Measurements from ENCODE around the gene LAPTM4A. TPM values are rescaled to one million over a fixed set of nuclear protein-coding genes. Genes with fewer than 3 reads are reported as not detected.
A peak's percentile ranks its signal among the peaks of the same experiment; 100 is the strongest.

The LAPTM4A gene
- polyA plus RNA-seq (2013) = 756 and 800 TPM in 2 replicates

GRCh38 chr2:20051532-20052228 lies at the start of gene LAPTM4A:
LAPTM4A (minus strand) TSS chr2:20051628; CDS start chr2:20051520, 108 bp downstream.
- peak within 1 kb of the TSS; percentile 95 for H3K4me3 ChIP-seq (ENCODE audit: low read depth, low read length)
- no CpG with 5 or more reads among the region's 45 CpGs for WGBS (ENCODE audit: extremely low coverage, insufficient coverage, insufficient read length)

DNA sequence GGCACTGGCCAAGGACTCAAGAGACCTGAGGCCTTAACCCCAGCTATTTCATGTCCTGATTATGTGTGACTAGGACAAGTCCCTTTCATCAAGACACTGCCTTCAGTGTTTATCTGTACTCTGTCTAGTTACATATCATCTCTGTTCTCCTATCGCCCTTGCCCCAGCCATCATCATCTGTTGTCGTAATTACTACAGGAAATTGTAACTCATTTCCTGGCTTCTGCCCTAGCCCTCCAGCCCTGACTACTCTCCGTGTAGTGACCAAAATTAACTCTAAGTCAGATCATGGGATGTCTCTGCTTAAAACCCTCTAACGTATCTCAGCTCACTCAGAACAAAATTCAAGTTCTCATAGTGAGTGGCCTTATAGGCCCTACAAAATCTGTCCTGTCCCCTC lies 49.3 kb upstream of the LAPTM4A start:
- no peak overlapping the region for H3K4me2 ChIP-seq (ENCODE audit: low read length)
- no peak for DNase-seq
- H3K79me1 ChIP-seq (ENCODE audit: low read length) = peaks cover 4% of the 10 kb centered on the region
- no peak overlapping the region for H3K9ac ChIP-seq (ENCODE audit: low read length)
- no CpG with 5 or more reads among the region's 4 CpGs for WGBS (ENCODE audit: extremely low coverage, insufficient coverage, insufficient read length)
- no peak overlapping the region for H4K12ac ChIP-seq (ENCODE audit: low read depth, low read length)
- H3K14ac ChIP-seq (ENCODE audit: low read length) = no peak overlapping the region
- peaks cover 1% of the 10 kb centered on the region for H3K9me3 ChIP-seq (ENCODE audit: insufficient read depth, low read depth, low read length)
- H2AK5ac ChIP-seq (ENCODE audit: low read length) = no peak overlapping the region
- peaks cover 0 to 1% of the 10 kb centered on the region in 2 experiments for H3K36me3 ChIP-seq (ENCODE audit: control insufficient read depth in 1 of 2, insufficient read depth in 2 of 2, low read length in 2 of 2)
- no peak overlapping the region for H3K4me3 ChIP-seq (ENCODE audit: low read depth, low read length)
- H4K8ac ChIP-seq (ENCODE audit: low read depth, low read length) = no peak overlapping the region
- no peak overlapping the region for H2BK5ac ChIP-seq (ENCODE audit: low read depth, low read length, poor library complexity)
- H2BK12ac ChIP-seq (ENCODE audit: low read length) = no peak overlapping the region
- no peak overlapping the region for H3K18ac ChIP-seq (ENCODE audit: low read length)
- H3K27ac ChIP-seq (ENCODE audit: low read depth, low read length) = no peak overlapping the region
- H3K4me1 ChIP-seq (ENCODE audit: control insufficient read depth in 1 of 2, insufficient read depth in 2 of 2, low read length in 2 of 2) = peaks cover 3 to 9% of the 10 kb centered on the region in 2 experiments
- H2BK120ac ChIP-seq (ENCODE audit: insufficient read depth, low read length, poor library complexity) = no peak overlapping the region
- H3K27me3 ChIP-seq (ENCODE audit: insufficient read depth, low read length) = no peaks in the 10 kb centered on the region
- H3K4ac ChIP-seq (ENCODE audit: low read depth, low read length) = no peak overlapping the region
- no peak overlapping the region for H2AFZ ChIP-seq (ENCODE audit: insufficient read depth, low read length, poor library complexity)
- H3K23ac ChIP-seq (ENCODE audit: low read length) = no peak overlapping the region
- H3K79me2 ChIP-seq (ENCODE audit: control insufficient read depth, insufficient read depth, low read length, poor library complexity) = no peaks in the 10 kb centered on the region
- H4K91ac ChIP-seq (ENCODE audit: low read depth, low read length) = no peak overlapping the region

More at GRCh38 chr2:20051532-20052228, at the start of gene LAPTM4A:
- H3K9ac ChIP-seq (ENCODE audit: low read length) = peak within 1 kb of the TSS; percentile 86
- peak within 1 kb of the TSS; percentile 68 for H2BK12ac ChIP-seq (ENCODE audit: low read length)
- H3K18ac ChIP-seq (ENCODE audit: low read length) = peak within 1 kb of the TSS; percentile 95
- peak within 1 kb of the TSS; percentile 92 for H4K8ac ChIP-seq (ENCODE audit: low read depth, low read length)
- no peaks in the 10 kb centered on the region for H3K27me3 ChIP-seq (ENCODE audit: insufficient read depth, low read length)
- no peak within 1 kb of the TSS for H3K23ac ChIP-seq (ENCODE audit: low read length)
- peak within 1 kb of the TSS; percentile 86 for H2AK5ac ChIP-seq (ENCODE audit: low read length)
- H3K36me3 ChIP-seq (ENCODE audit: control insufficient read depth in 1 of 2, insufficient read depth in 2 of 2, low read length in 2 of 2) = no peaks in the 10 kb centered on the region
- H3K9me3 ChIP-seq (ENCODE audit: insufficient read depth, low read depth, low read length) = no peaks in the 10 kb centered on the region
- peaks cover 5% of the 10 kb centered on the region in 2 experiments for H3K4me1 ChIP-seq (ENCODE audit: control insufficient read depth in 1 of 2, insufficient read depth in 2 of 2, low read length in 2 of 2)
- peak within 1 kb of the TSS; percentile 92 for H2BK120ac ChIP-seq (ENCODE audit: insufficient read depth, low read length, poor library complexity)
- H4K91ac ChIP-seq (ENCODE audit: low read depth, low read length) = peak within 1 kb of the TSS; percentile 94
- peak within 1 kb of the TSS; percentile 100 for H3K4ac ChIP-seq (ENCODE audit: low read depth, low read length)
- peak within 1 kb of the TSS; percentile 84 for H2AFZ ChIP-seq (ENCODE audit: insufficient read depth, low read length, poor library complexity)
- peaks cover 23% of the 10 kb centered on the region for H3K79me2 ChIP-seq (ENCODE audit: control insufficient read depth, insufficient read depth, low read length, poor library complexity)
- DNase-seq = peak; percentile 99 to 100
- peaks cover 18% of the 10 kb centered on the region for H3K79me1 ChIP-seq (ENCODE audit: low read length)
- peak within 1 kb of the TSS; percentile 97 for H2BK5ac ChIP-seq (ENCODE audit: low read depth, low read length, poor library complexity)
- H4K12ac ChIP-seq (ENCODE audit: low read depth, low read length) = peak within 1 kb of the TSS; percentile 86
- H3K4me2 ChIP-seq (ENCODE audit: low read length) = peak within 1 kb of the TSS; percentile 68
- peak within 1 kb of the TSS; percentile 95 for H3K14ac ChIP-seq (ENCODE audit: low read length)
- H3K27ac ChIP-seq (ENCODE audit: low read depth, low read length) = peak within 1 kb of the TSS; percentile 95

DNA sequence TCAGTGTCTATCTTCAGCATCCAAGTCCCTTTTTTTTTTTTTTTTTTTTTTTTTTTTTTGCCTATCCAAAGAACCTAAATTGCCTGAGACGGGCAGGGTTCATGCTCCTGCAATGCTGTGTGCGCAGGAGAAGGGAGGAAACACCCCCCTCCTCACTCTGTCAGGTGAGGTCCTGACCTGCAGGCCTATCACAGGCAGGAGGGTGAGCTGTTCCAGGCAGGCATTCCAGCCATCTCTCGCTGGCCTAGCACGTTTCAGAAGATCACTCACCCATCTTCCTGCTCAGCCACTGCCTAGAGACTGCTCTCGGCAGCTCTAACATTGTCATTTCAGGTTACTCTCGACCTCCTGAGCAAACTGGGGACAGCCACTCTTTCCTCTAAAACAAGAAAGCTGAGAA lies 48.4 kb upstream of the LAPTM4A start:
- H3K4me1 ChIP-seq (ENCODE audit: control insufficient read depth in 1 of 2, insufficient read depth in 2 of 2, low read length in 2 of 2) = peaks cover 3 to 9% of the 10 kb centered on the region in 2 experiments
- H3K4ac ChIP-seq (ENCODE audit: low read depth, low read length) = no peak overlapping the region
- peak overlapping the region; percentile 29 for H3K27ac ChIP-seq (ENCODE audit: low read depth, low read length)
- peak overlapping the region; percentile 72 for H4K91ac ChIP-seq (ENCODE audit: low read depth, low read length)
- peaks cover 0 to 1% of the 10 kb centered on the region in 2 experiments for H3K36me3 ChIP-seq (ENCODE audit: control insufficient read depth in 1 of 2, insufficient read depth in 2 of 2, low read length in 2 of 2)
- no peaks in the 10 kb centered on the region for H3K27me3 ChIP-seq (ENCODE audit: insufficient read depth, low read length)
- H3K4me2 ChIP-seq (ENCODE audit: low read length) = no peak overlapping the region
- H3K9me3 ChIP-seq (ENCODE audit: insufficient read depth, low read depth, low read length) = peaks cover 1% of the 10 kb centered on the region
- no peak overlapping the region for H3K4me3 ChIP-seq (ENCODE audit: low read depth, low read length)
- no peak for DNase-seq
- H2BK5ac ChIP-seq (ENCODE audit: low read depth, low read length, poor library complexity) = peak overlapping the region; percentile 51
- WGBS (ENCODE audit: extremely low coverage, insufficient coverage, insufficient read length) = no CpG with 5 or more reads among the region's 6 CpGs
- no peaks in the 10 kb centered on the region for H3K79me2 ChIP-seq (ENCODE audit: control insufficient read depth, insufficient read depth, low read length, poor library complexity)
- H3K18ac ChIP-seq (ENCODE audit: low read length) = no peak overlapping the region
- H3K79me1 ChIP-seq (ENCODE audit: low read length) = peaks cover 4% of the 10 kb centered on the region
- H3K23ac ChIP-seq (ENCODE audit: low read length) = no peak overlapping the region
- no peak overlapping the region for H2AFZ ChIP-seq (ENCODE audit: insufficient read depth, low read length, poor library complexity)
- no peak overlapping the region for H4K12ac ChIP-seq (ENCODE audit: low read depth, low read length)
- no peak overlapping the region for H3K9ac ChIP-seq (ENCODE audit: low read length)
- H2BK120ac ChIP-seq (ENCODE audit: insufficient read depth, low read length, poor library complexity) = no peak overlapping the region
- H2BK12ac ChIP-seq (ENCODE audit: low read length) = no peak overlapping the region
- H4K8ac ChIP-seq (ENCODE audit: low read depth, low read length) = peak overlapping the region; percentile 26
- H3K14ac ChIP-seq (ENCODE audit: low read length) = no peak overlapping the region
- no peak overlapping the region for H2AK5ac ChIP-seq (ENCODE audit: low read length)

- Histone ChIP-seq H3K27me3 (ENCODE audit: insufficient read depth, low read length) (no peaks in the 10 kb centered on the region), H3K4ac (ENCODE audit: low read depth, low read length) (no peak overlapping the region), H3K79me2 (ENCODE audit: control insufficient read depth, insufficient read depth, low read length, poor library complexity) (no peaks in the 10 kb centered on the region), H3K79me1 (ENCODE audit: low read length) (peaks cover 15% of the 10 kb centered on the region), H3K27ac (ENCODE audit: low read depth, low read length) (no peak overlapping the region), H2BK120ac (ENCODE audit: insufficient read depth, low read length, poor library complexity) (peak overlapping the region; percentile 8), H2BK5ac (ENCODE audit: low read depth, low read length, poor library complexity) (no peak overlapping the region), H3K9me3 (ENCODE audit: insufficient read depth, low read depth, low read length) (peaks cover 1% of the 10 kb centered on the region), H2AK5ac (ENCODE audit: low read length) (no peak overlapping the region), H3K23ac (ENCODE audit: low read length) (no peak overlapping the region), H3K18ac (ENCODE audit: low read length) (no peak overlapping the region), H4K91ac (ENCODE audit: low read depth, low read length) (peak overlapping the region; percentile 0), H3K14ac (ENCODE audit: low read length) (no peak overlapping the region), H3K4me1 (ENCODE audit: control insufficient read depth in 1 of 2, insufficient read depth in 2 of 2, low read length in 2 of 2) (peaks cover 13 to 19% of the 10 kb centered on the region in 2 experiments), H3K4me2 (ENCODE audit: low read length) (no peak overlapping the region), H3K4me3 (ENCODE audit: low read depth, low read length) (no peak overlapping the region), H4K8ac (ENCODE audit: low read depth, low read length) (peak overlapping the region; percentile 26), H3K36me3 (ENCODE audit: control insufficient read depth in 1 of 2, insufficient read depth in 2 of 2, low read length in 2 of 2) (peaks cover 0 to 1% of the 10 kb centered on the region in 2 experiments), H4K12ac (ENCODE audit: low read depth, low read length) (no peak overlapping the region), H2AFZ (ENCODE audit: insufficient read depth, low read length, poor library complexity) (no peak overlapping the region), H2BK12ac (ENCODE audit: low read length) (peak overlapping the region; percentile 65), H3K9ac (ENCODE audit: low read length) (no peak overlapping the region)
- DNase-seq = peak; percentile 80 to 89
- WGBS (ENCODE audit: extremely low coverage, insufficient coverage, insufficient read length) = no CpG with 5 or more reads among the region's 21 CpGs
Observed at GRCh38 chr2:20097889-20098714, 46.7 kb upstream of the LAPTM4A start.

Measured in trophoblast cell (in vitro differentiated cells and primary cell).